ENCODE results near the gene TRIM27. TPM values are rescaled to one million over a fixed set of nuclear protein-coding genes. Genes with fewer than 3 reads are reported as not detected.
"Not testable (repeated sequence)": the region's sequence is repeated elsewhere in the genome, so short reads cannot be mapped to it uniquely, and the experiment has no call there.

Gene TRIM27
- total RNA-seq, 2 donors from 2014 or later, result 56.3 to 69.2 TPM

- no peak overlapping the region for H3K27ac ChIP-seq
- DNase-seq (no peak), ATAC-seq (no peak)
- no peaks in the 10 kb centered on the region for H3K36me3 ChIP-seq (replicated peaks in 1 of 2; ENCODE audit: insufficient read depth in 1 of 2, low read depth in 2 of 2)
- 81 to 96% methylated on average over 3 to 4 of the region's 4 CpGs for WGBS, 2 donors
- TF ChIP-seq POLR2A (IDR thresholded peaks at IDR 0.05), result no peak
- TF ChIP-seq CTCF (IDR thresholded peaks at IDR 0.05), result no peak
- H3K4me1 ChIP-seq, result no peaks in the 10 kb centered on the region
- H3K27me3 ChIP-seq, result no peaks in the 10 kb centered on the region
- H3K4me3 ChIP-seq, result no peak overlapping the region
- H3K9me3 ChIP-seq, result no peaks in the 10 kb centered on the region
- intact Hi-C loops (cut with DNase I), result no loop called here
Observed at GRCh38 chr6:28960846-28961500, 37.2 kb upstream of the TRIM27 start.

GRCh38 chr6:28958561-28959243, 34.9 kb upstream of the TRIM27 start:
- H3K9me3 ChIP-seq; H3K4me3 ChIP-seq; DNase-seq; ATAC-seq; H3K27me3 ChIP-seq; intact Hi-C loops (cut with DNase I); H3K36me3 ChIP-seq (replicated peaks in 1 of 2; ENCODE audit: insufficient read depth in 1 of 2, low read depth in 2 of 2); H3K4me1 ChIP-seq; H3K27ac ChIP-seq: not testable (repeated sequence)
- 82 to 83% methylated on average over 10 to 13 of the region's 13 CpGs for WGBS, 2 donors

- H3K27me3 ChIP-seq; H3K4me3 ChIP-seq; H3K4me1 ChIP-seq; H3K9me3 ChIP-seq; ATAC-seq; DNase-seq; H3K27ac ChIP-seq; intact Hi-C loops (cut with DNase I); H3K36me3 ChIP-seq (replicated peaks in 1 of 2; ENCODE audit: insufficient read depth in 1 of 2, low read depth in 2 of 2): not testable (repeated sequence)
- WGBS, 2 donors, result 85 to 93% methylated on average over 11 to 23 of the region's 24 CpGs
Observed at GRCh38 chr6:28957795-28958314, 34.1 kb upstream of the TRIM27 start.

- 67 to 76% methylated on average over 3 of the region's 3 CpGs for WGBS, 2 donors
- no peak overlapping the region for H3K4me3 ChIP-seq
- TF ChIP-seq CTCF (IDR thresholded peaks at IDR 0.05) (no peak), POLR2A (IDR thresholded peaks at IDR 0.05) (no peak)
- H3K9me3 ChIP-seq, result no peaks in the 10 kb centered on the region
- no peaks in the 10 kb centered on the region for H3K27me3 ChIP-seq
- no peaks in the 10 kb centered on the region for H3K36me3 ChIP-seq (replicated peaks in 1 of 2; ENCODE audit: insufficient read depth in 1 of 2, low read depth in 2 of 2)
- H3K27ac ChIP-seq, result no peak overlapping the region
- intact Hi-C loops (cut with DNase I), result no loop called here
- peaks cover 9% of the 10 kb centered on the region for H3K4me1 ChIP-seq
- DNase-seq, result no peak
- ATAC-seq, result no peak
Observed at GRCh38 chr6:28956331-28956730, 32.5 kb upstream of the TRIM27 start.

GRCh38 chr6:28953585-28954258, 29.9 kb upstream of the TRIM27 start:
- intact Hi-C loops (cut with DNase I), result no loop called here
- DNase-seq (no peak), ATAC-seq (no peak)
- Histone ChIP-seq H3K27ac (no peak overlapping the region), H3K4me3 (peak overlapping the region in 1 of 2 donors; percentile 7), H3K36me3 (replicated peaks in 1 of 2; ENCODE audit: insufficient read depth in 1 of 2, low read depth in 2 of 2) (no peaks in the 10 kb centered on the region), H3K27me3 (no peaks in the 10 kb centered on the region), H3K4me1 (peaks cover 9% of the 10 kb centered on the region), H3K9me3 (no peaks in the 10 kb centered on the region)
- no peak for TF ChIP-seq CTCF (IDR thresholded peaks at IDR 0.05)
- no peak for TF ChIP-seq POLR2A (IDR thresholded peaks at IDR 0.05)
- whole genome bisulfite sequencing, 2 donors, result 3 to 6% methylated on average over 21 to 22 of the region's 22 CpGs
